ENCODE results near the gene PSMA7. TPM values are rescaled to one million over a fixed set of nuclear protein-coding genes. Genes with fewer than 3 reads are reported as not detected.

PSMA7 gene
- total and polyA plus RNA-seq, 2 of the 8 experiments (the other 6 are each of a cell fraction or from before 2014, with no cell fraction given): 361 to 648 TPM

DNA sequence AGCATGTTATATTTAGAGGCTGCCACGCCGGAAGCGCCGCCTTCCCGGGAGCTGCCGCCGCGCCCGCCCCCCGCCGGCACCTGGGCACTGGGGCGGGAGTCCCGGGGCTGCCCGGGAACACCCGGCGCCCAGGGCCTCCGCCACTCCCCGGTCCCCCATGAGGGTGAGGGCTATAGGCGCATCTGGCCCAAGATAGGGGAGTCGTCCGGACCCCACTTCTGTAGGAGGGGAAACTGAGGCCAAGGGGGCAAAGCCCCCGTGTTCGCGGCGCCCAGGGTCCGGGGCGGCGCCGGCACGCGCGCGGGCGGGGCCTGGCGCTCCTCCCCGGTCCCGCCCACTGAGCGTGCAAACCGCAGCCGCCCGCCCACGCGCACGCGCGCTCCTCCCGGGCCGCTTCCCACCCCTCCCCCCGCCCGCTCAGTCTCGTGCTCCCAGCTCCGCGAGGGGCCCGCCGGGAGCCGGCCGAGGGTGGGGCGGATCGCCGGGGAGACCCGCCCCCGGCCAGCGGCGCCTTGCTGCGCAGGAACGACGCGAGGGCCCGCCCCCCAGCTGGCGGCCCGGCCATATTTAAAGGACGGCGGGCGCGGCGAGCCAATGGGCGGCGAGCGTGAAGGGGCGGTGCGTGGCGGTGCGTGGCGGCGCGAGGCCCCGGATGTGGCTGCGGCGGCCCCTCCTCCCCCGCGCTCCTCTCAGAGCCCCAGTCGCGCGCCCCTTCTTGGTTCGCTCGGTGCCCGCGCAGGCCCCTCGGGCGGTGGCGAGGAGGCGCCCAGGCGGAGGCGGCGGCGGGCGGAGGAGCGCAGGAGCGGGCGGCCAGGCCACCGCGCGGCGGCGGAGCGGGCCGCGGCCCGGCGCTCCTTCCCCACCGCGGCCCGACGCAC is 21.2 kb downstream of the PSMA7 start, which contains the start of gene LSM14B:
Gene LSM14B, plus strand, starts transcription at position 700 of the 878 bp plus-strand sequence. CDS start 192 bp downstream, outside the sequence.
- Histone ChIP-seq H3K9me3 (ENCODE audit: insufficient read depth in 2 of 2, low read depth in 1 of 2, low read length in 1 of 2) (no peaks in the 10 kb centered on the region), H2BK12ac (ENCODE audit: low read depth, low read length) (no peak within 1 kb of the TSS), H3K4me2 (ENCODE audit: insufficient read depth in 1 of 2, low read depth in 2 of 2, low read length in 2 of 2) (peak within 1 kb of the TSS; percentile 81 to 86), H2AFZ (ENCODE audit: low read length) (no peak within 1 kb of the TSS; the same call in 1 of the 2 replicates), H3K14ac (ENCODE audit: insufficient read length) (no peak within 1 kb of the TSS), H3K79me2 (ENCODE audit: control insufficient read depth in 1 of 2, insufficient read depth in 2 of 2, low read length in 2 of 2) (peaks cover 13 to 30% of the 10 kb centered on the region in 2 experiments), H2AK5ac (ENCODE audit: low read depth, low read length) (no peak within 1 kb of the TSS), H2BK120ac (replicated peaks; ENCODE audit: low read depth, low read length) (no peak within 1 kb of the TSS), H2BK20ac (ENCODE audit: low read length) (no peak within 1 kb of the TSS), H4K5ac (ENCODE audit: insufficient read length, low read depth, low read length) (peak within 1 kb of the TSS; percentile 88), H4K20me1 (replicated peaks in 1 of 2; ENCODE audit: control insufficient read depth in 1 of 2, insufficient read depth in 2 of 2, low read length in 2 of 2) (peaks cover 20 to 25% of the 10 kb centered on the region in 2 experiments), H3K18ac (ENCODE audit: extremely low read depth, low read length) (peak within 1 kb of the TSS; percentile 95), H2BK5ac (ENCODE audit: low read depth, low read length) (peak within 1 kb of the TSS; percentile 66; the same call in 1 of the 2 replicates), H3K27ac (ENCODE audit: low read depth, low read length) (peak within 1 kb of the TSS; percentile 82; the same call in 1 of the 2 replicates), H3K9ac (replicated peaks in 1 of 4; ENCODE audit: extremely low read depth in 1 of 4, low read depth in 3 of 4, low read length in 3 of 4) (peak within 1 kb of the TSS; percentile 75 to 84 (median 82)), H4K8ac (ENCODE audit: extremely low read depth, insufficient read depth, low read length) (peak within 1 kb of the TSS; percentile 83), H3K79me1 (ENCODE audit: low read depth, low read length) (peaks cover 18% of the 10 kb centered on the region), H4K91ac (replicated peaks; ENCODE audit: insufficient read length, low read length) (peak within 1 kb of the TSS; percentile 91), H3K4me1 (replicated peaks in 1 of 4; ENCODE audit: control insufficient read depth in 3 of 4, insufficient read depth in 4 of 4, low read length in 3 of 4) (peaks cover 4 to 19% (median 7%) of the 10 kb centered on the region in 4 experiments), H3K36me3 (ENCODE audit: control insufficient read depth in 2 of 4, insufficient read depth in 4 of 4, low read length in 3 of 4) (peaks cover 18 to 28% (median 21%) of the 10 kb centered on the region in 4 experiments), H3K56ac (replicated peaks; ENCODE audit: insufficient read length, low read depth, low read length) (peak within 1 kb of the TSS; percentile 70), H3K23me2 (ENCODE audit: low read depth, low read length) (peaks cover 5% of the 10 kb centered on the region; the same call in 1 of the 2 replicates), H3K4me3 (ENCODE audit: extremely low read depth in 1 of 4, insufficient read depth in 2 of 4, low read depth in 3 of 4, low read length in 4 of 4) (peak within 1 kb of the TSS; percentile 65 to 98 (median 78)), H3K4ac (replicated peaks; ENCODE audit: insufficient read length, low read depth, low read length) (no peak within 1 kb of the TSS), H3K27me3 (replicated peaks in 1 of 4; ENCODE audit: control insufficient read depth in 3 of 4, extremely low read depth in 1 of 4, insufficient read depth in 3 of 4, low read length in 3 of 4) (no peaks in the 10 kb centered on the region; a peak in 1 of 7 replicates), H3K23ac (ENCODE audit: insufficient read length) (no peak within 1 kb of the TSS), H2BK15ac (ENCODE audit: low read length) (no peak within 1 kb of the TSS)
- WGBS, 2 experiments (ENCODE audit: extremely low coverage in 1 of 2, insufficient coverage in 1 of 2, insufficient read length in 1 of 2, insufficient replicate concordance in 2 of 2, low coverage in 1 of 2, low lambda C conversion rate in 2 of 2, missing lambda C conversion rate in 1 of 2): 0% methylated on average over 19 of the region's 124 CpGs; no CpG with 5 or more reads in 1 of the 2 experiments
- DNase-seq (ENCODE audit: low read depth in 1 of 2, low spot score in 2 of 2): peak; percentile 75 to 92
- FAIRE-seq: no peak
- ChIA-PET POLR2A (ENCODE audit: partially characterized antibody) (interaction anchor here (0.5 to 12.2 kb wide), 25 partner anchors 13 to 143 kb away, joined by 3 to 125 read pairs (median 4); partner anchors contain the start of genes PSMA7, SS18L1 and TAF4), CTCF (ENCODE audit: partially characterized antibody) (interaction anchor here (0.7 to 2.5 kb wide), 3 partner anchors 54 to 114 kb away, joined by 3 to 13 read pairs (median 9); no protein-coding TSS in a partner anchor)
- TF ChIP-seq TBP (IDR thresholded peaks at IDR 0.05; ENCODE audit: low read depth, low read length) (peak; percentile 39; the same call in 1 of the 2 replicates), NANOG (IDR thresholded peaks at IDR 0.05; ENCODE audit: insufficient read depth, low read depth, low read length, poor library complexity, severe bottlenecking) (peak; percentile 17), SUZ12 (IDR thresholded peaks at IDR 0.05; ENCODE audit: low read length) (peak; percentile 48; the same call in 1 of the 2 replicates), PHF8 (conservative IDR thresholded peaks at IDR 0.05; ENCODE audit: low read depth, low read length) (peak; percentile 56), POLR2A (IDR thresholded peaks at IDR 0.05; ENCODE audit: control extremely low read depth in 1 of 2, low read depth in 2 of 2, low read length in 2 of 2) (peak in 1 of 2 experiments; percentile 60; a peak in 1 of 3 replicates), YY1 (IDR thresholded peaks at IDR 0.05; ENCODE audit: low read depth, low read length) (peak; percentile 82), CHD1 (IDR thresholded peaks at IDR 0.05; ENCODE audit: low read depth, low read length) (no peak), BACH1 (IDR thresholded peaks at IDR 0.05; ENCODE audit: low read length) (peak; percentile 90), BRCA1 (IDR thresholded peaks at IDR 0.05; ENCODE audit: low read depth, low read length) (no peak), ASH2L (IDR thresholded peaks at IDR 0.05; ENCODE audit: low read length) (no peak)
- TF ChIP-seq, protein P1, sequence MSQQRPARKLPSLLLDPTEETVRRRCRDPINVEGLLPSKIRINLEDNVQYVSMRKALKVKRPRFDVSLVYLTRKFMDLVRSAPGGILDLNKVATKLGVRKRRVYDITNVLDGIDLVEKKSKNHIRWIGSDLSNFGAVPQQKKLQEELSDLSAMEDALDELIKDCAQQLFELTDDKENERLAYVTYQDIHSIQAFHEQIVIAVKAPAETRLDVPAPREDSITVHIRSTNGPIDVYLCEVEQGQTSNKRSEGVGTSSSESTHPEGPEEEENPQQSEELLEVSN (IDR thresholded peaks at IDR 0.05): peak; percentile 8; the same call in 1 of the 2 replicates
